ENCODE data around the gene FCRL1. TPM values are rescaled to one million over a fixed set of nuclear protein-coding genes. Genes with fewer than 3 reads are reported as not detected.

The FCRL1 gene
- total and polyA plus RNA-seq, 2 of the 8 experiments (the other 6 are each of a cell fraction or from before 2014, with no cell fraction given): not detected

- Histone ChIP-seq H3K18ac (ENCODE audit: extremely low read depth, low read length) (no peak overlapping the region), H3K56ac (replicated peaks; ENCODE audit: insufficient read length, low read depth, low read length) (no peak overlapping the region), H4K91ac (replicated peaks; ENCODE audit: insufficient read length, low read length) (no peak overlapping the region), H2BK12ac (ENCODE audit: low read depth, low read length) (no peak overlapping the region), H3K4ac (replicated peaks; ENCODE audit: insufficient read length, low read depth, low read length) (no peak overlapping the region), H3K4me3 (ENCODE audit: extremely low read depth in 1 of 4, insufficient read depth in 2 of 4, low read depth in 3 of 4, low read length in 4 of 4) (no peak overlapping the region), H3K27ac (ENCODE audit: low read depth, low read length) (no peak overlapping the region), H3K23ac (ENCODE audit: insufficient read length) (no peak overlapping the region), H3K23me2 (ENCODE audit: low read depth, low read length) (no peaks in the 10 kb centered on the region), H3K36me3 (ENCODE audit: control insufficient read depth in 2 of 4, insufficient read depth in 4 of 4, low read length in 3 of 4) (no peaks in the 10 kb centered on the region), H2BK15ac (ENCODE audit: low read length) (no peak overlapping the region), H2BK20ac (ENCODE audit: low read length) (no peak overlapping the region), H3K79me1 (ENCODE audit: low read depth, low read length) (no peaks in the 10 kb centered on the region), H3K9me3 (ENCODE audit: insufficient read depth in 2 of 2, low read depth in 1 of 2, low read length in 1 of 2) (no peaks in the 10 kb centered on the region), H3K27me3 (replicated peaks in 1 of 4; ENCODE audit: control insufficient read depth in 3 of 4, extremely low read depth in 1 of 4, insufficient read depth in 3 of 4, low read length in 3 of 4) (no peaks in the 10 kb centered on the region), H4K8ac (ENCODE audit: extremely low read depth, insufficient read depth, low read length) (no peak overlapping the region), H2BK120ac (replicated peaks; ENCODE audit: low read depth, low read length) (no peak overlapping the region), H3K14ac (ENCODE audit: insufficient read length) (no peak overlapping the region), H2AK5ac (ENCODE audit: low read depth, low read length) (no peak overlapping the region), H3K79me2 (ENCODE audit: control insufficient read depth in 1 of 2, insufficient read depth in 2 of 2, low read length in 2 of 2) (no peaks in the 10 kb centered on the region), H2AFZ (ENCODE audit: low read length) (no peak overlapping the region), H3K4me1 (replicated peaks in 1 of 4; ENCODE audit: control insufficient read depth in 3 of 4, insufficient read depth in 4 of 4, low read length in 3 of 4) (no peaks in the 10 kb centered on the region), H3K9ac (replicated peaks in 1 of 4; ENCODE audit: extremely low read depth in 1 of 4, low read depth in 3 of 4, low read length in 3 of 4) (no peak overlapping the region), H3K4me2 (ENCODE audit: insufficient read depth in 1 of 2, low read depth in 2 of 2, low read length in 2 of 2) (no peak overlapping the region), H2BK5ac (ENCODE audit: low read depth, low read length) (no peak overlapping the region), H4K20me1 (replicated peaks in 1 of 2; ENCODE audit: control insufficient read depth in 1 of 2, insufficient read depth in 2 of 2, low read length in 2 of 2) (no peaks in the 10 kb centered on the region), H4K5ac (ENCODE audit: insufficient read length, low read depth, low read length) (no peak overlapping the region)
- ChIA-PET POLR2A (ENCODE audit: partially characterized antibody) (no interaction called here), CTCF (ENCODE audit: partially characterized antibody) (interaction anchor here (0.8 to 3.2 kb wide), 2 partner anchors 14 to 205 kb away, joined by 3 to 20 read pairs; no protein-coding TSS in a partner anchor)
- TF ChIP-seq RBBP5 (IDR thresholded peaks at IDR 0.05; ENCODE audit: borderline replicate concordance, low read depth, low read length): no peak
- 69% methylated on average over 1 of the region's 1 CpG; no CpG with 5 or more reads in 1 of the 2 experiments for WGBS, 2 experiments (ENCODE audit: extremely low coverage in 1 of 2, insufficient coverage in 1 of 2, insufficient read length in 1 of 2, insufficient replicate concordance in 2 of 2, low coverage in 1 of 2, low lambda C conversion rate in 2 of 2, missing lambda C conversion rate in 1 of 2)
- no peak for FAIRE-seq
- no peak for DNase-seq (ENCODE audit: low read depth in 1 of 2, low spot score in 2 of 2)
These were observed 34.7 kb downstream of the FCRL1 start for GRCh38 chr1:157785248-157785647.

Data from H1 (cell line).